SK-N-SH (cell line): ENCODE measurements around the gene KAT6B. TPM values are rescaled to one million over a fixed set of nuclear protein-coding genes. Genes with fewer than 3 reads are reported as not detected.

ENCODE experiments used
- CTCF ChIA-PET: fragments of 300-600, 350-600 bp; formaldehyde crosslinking; extraction: SDS; loops from one replicate; lab custom pipeline; 2021; lab: Yijun Ruan, JAX
- POLR2A ChIA-PET: fragments of 350-600 bp; sonication (Branson Sonifier 250); formaldehyde crosslinking; extraction: SDS; loops from one replicate; lab custom pipeline; 2020; ENCODE audit warnings: antibody characterized with exemption, inconsistent platforms; lab: Yijun Ruan, JAX
- DNase-seq: peaks from one replicate; pipeline ENCODE4 v3.0.0; 2012
- H2AFZ ChIP-seq: fragments of 200-600 bp; sonication (generic); 2 replicates; pipeline ENCODE4 v1.8.1; 2016; ENCODE audit warnings: antibody characterized with exemption, mild to moderate bottlenecking, low read depth
- H3F3A ChIP-seq: fragments of 200-600 bp; sonication (generic); replicated peaks from 2 replicates; pipeline ENCODE3; 2016; ENCODE audit warnings: antibody characterized with exemption, mild to moderate bottlenecking; ENCODE audit not compliant: insufficient read depth
- H3K27ac ChIP-seq, 2 experiments: fragments of 200-500 bp in 1 of 2; fragments of 200-600 bp in 1 of 2; sonication (Bioruptor generic) in 1 of 2; sonication (generic), shearing (Covaris generic) in 1 of 2; 2 replicates each; pipeline versions ENCODE4 v1.5.1 to v1.6.1; 2014 to 2016; ENCODE audit warnings: low read depth in 2 of 2, inconsistent platforms in 1 of 2, low read length in 1 of 2, mild to moderate bottlenecking in 1 of 2, mixed read lengths in 1 of 2
- H3K27me3 ChIP-seq: fragments of 200-600 bp; sonication (generic), shearing (Covaris generic); 2 replicates; pipeline ENCODE4 v1.6.1; 2016; ENCODE audit warnings: mixed run types; ENCODE audit not compliant: insufficient read depth
- H3K36me3 ChIP-seq, 2 experiments: fragments of 200-500 bp in 1 of 2; fragments of 200-600 bp in 1 of 2; sonication (Bioruptor generic) in 1 of 2; sonication (generic) in 1 of 2; replicated peaks in 1 of 2; 2 replicates each; pipeline versions ENCODE3 to v1.5.1; 2014 to 2016; ENCODE audit warnings: low read length in 1 of 2, mild to moderate bottlenecking in 1 of 2; ENCODE audit not compliant: insufficient read depth in 2 of 2, control insufficient read depth in 1 of 2
- H3K4me1 ChIP-seq, 2 experiments: fragments of 200-500 bp in 1 of 2; fragments of 200-600 bp in 1 of 2; sonication (Bioruptor generic) in 1 of 2; sonication (generic), shearing (Covaris generic) in 1 of 2; 2 replicates each; pipeline versions ENCODE4 v1.5.1 to v1.6.1; 2014 to 2016; ENCODE audit warnings: low read depth in 1 of 2, low read length in 1 of 2, mixed run types in 1 of 2; ENCODE audit not compliant: insufficient read depth in 2 of 2, control insufficient read depth in 1 of 2
- H3K4me2 ChIP-seq: fragments of 200-600 bp; sonication (generic), shearing (Covaris generic); 2 replicates; pipeline ENCODE4 v1.6.1; 2017; ENCODE audit warnings: mixed run types
- H3K4me3 ChIP-seq, 2 experiments: fragments of 200-500 bp in 1 of 2; fragments of 200-600 bp in 1 of 2; sonication (Bioruptor generic) in 1 of 2; sonication (generic), shearing (Covaris generic) in 1 of 2; 2 replicates each; pipeline versions ENCODE4 v1.5.1 to v1.8.1; 2014 to 2016; ENCODE audit warnings: low read depth in 2 of 2, inconsistent platforms in 1 of 2, low read length in 1 of 2, mild to moderate bottlenecking in 1 of 2, mixed read lengths in 1 of 2, moderate library complexity in 1 of 2
- H3K79me2 ChIP-seq: fragments of 200-600 bp; sonication (generic); 2 replicates; pipeline ENCODE4 v1.8.1; 2017; ENCODE audit warnings: mild to moderate bottlenecking; ENCODE audit not compliant: insufficient read depth
- H3K9ac ChIP-seq: fragments of 200-600 bp; sonication (generic); 2 replicates; pipeline ENCODE4 v1.6.1; 2017; ENCODE audit warnings: mixed run types
- H3K9me2 ChIP-seq: fragments of 200-600 bp; sonication (generic); 2 replicates; pipeline ENCODE4 v1.6.1; 2017; ENCODE audit warnings: mixed run types
- H3K9me3 ChIP-seq: fragments of 200-600 bp; sonication (generic); 2 replicates; pipeline ENCODE4 v1.6.1; 2017; ENCODE audit warnings: mixed run types, mild to moderate bottlenecking, moderate library complexity
- H4K20me1 ChIP-seq: fragments of 200-600 bp; sonication (generic); 2 replicates; pipeline ENCODE4 v1.6.1; 2017; ENCODE audit warnings: mild to moderate bottlenecking, mixed run types; ENCODE audit not compliant: insufficient read depth
- CHD2 ChIP-seq: fragments of 150-350 bp; IDR thresholded peaks from 2 replicates; pipeline ENCODE4 v1.6.1; 2018; ENCODE audit warnings: low read length; ENCODE audit not compliant: partially characterized antibody
- CTCF ChIP-seq: fragments of 200-600 bp; sonication (generic); IDR thresholded peaks from 2 replicates; pipeline ENCODE4 v1.6.1; 2017; ENCODE audit warnings: antibody characterized with exemption, mild to moderate bottlenecking, moderate library complexity
- ELF1 ChIP-seq: IDR thresholded peaks from 2 replicates; pipeline ENCODE4 v1.4.0; 2012
- EP300 ChIP-seq, 2 experiments: IDR thresholded peaks; 2 replicates each; pipeline versions ENCODE4 v1.4.0 to v1.6.1; 2012; ENCODE audit warnings: borderline replicate concordance in 1 of 2, low read depth in 1 of 2, low read length in 1 of 2
- EZH2phosphoT487 ChIP-seq: fragments of 200-600 bp; sonication (generic); IDR thresholded peaks from 2 replicates; pipeline ENCODE4 v1.6.1; 2017; ENCODE audit warnings: low read depth, mixed run types, mild to moderate bottlenecking, antibody characterized with exemption, moderate library complexity, borderline replicate concordance
- FOXM1 ChIP-seq: IDR thresholded peaks from 2 replicates; pipeline ENCODE4 v1.4.0; 2012; ENCODE audit warnings: low read depth, mild to moderate bottlenecking
- JUND ChIP-seq: IDR thresholded peaks from 2 replicates; pipeline ENCODE4 v1.4.0; 2012
- MAX ChIP-seq: IDR thresholded peaks from 2 replicates; pipeline ENCODE4 v1.4.0; 2012; ENCODE audit warnings: low read depth
- MEF2A ChIP-seq: IDR thresholded peaks from 2 replicates; pipeline ENCODE4 v1.4.0; 2012; ENCODE audit warnings: low read depth, borderline replicate concordance
- MXI1 ChIP-seq: IDR thresholded peaks from 2 replicates; pipeline ENCODE4 v1.6.1; 2012; ENCODE audit warnings: mild to moderate bottlenecking, low read depth, low read length, improper control_type of control experiment
- NFIC ChIP-seq: IDR thresholded peaks from 2 replicates; pipeline ENCODE4 v1.4.0; 2012; ENCODE audit warnings: borderline replicate concordance
- PBX3 ChIP-seq: IDR thresholded peaks from 2 replicates; pipeline ENCODE4; 2012
- REST ChIP-seq: IDR thresholded peaks from 2 replicates; pipeline ENCODE4 v1.6.1; 2012; ENCODE audit warnings: mild to moderate bottlenecking, low read depth, low read length, moderate library complexity
- RFX5 ChIP-seq: IDR thresholded peaks from 2 replicates; pipeline ENCODE4 v1.6.1; 2012; ENCODE audit warnings: mild to moderate bottlenecking, improper control_type of control experiment, low read length
- RXRA ChIP-seq: IDR thresholded peaks from 2 replicates; pipeline ENCODE4 v1.4.0; 2012; ENCODE audit warnings: low read depth, mild to moderate bottlenecking, borderline replicate concordance
- SIN3A ChIP-seq: IDR thresholded peaks from 2 replicates; pipeline ENCODE4 v1.6.1; 2012; ENCODE audit warnings: low read depth, mild to moderate bottlenecking, low read length, moderate library complexity, borderline replicate concordance
- TEAD4 ChIP-seq: IDR thresholded peaks from 2 replicates; pipeline ENCODE4 v1.4.0; 2012; ENCODE audit warnings: mild to moderate bottlenecking, borderline replicate concordance; ENCODE audit not compliant: insufficient read depth
- YY1 ChIP-seq: IDR thresholded peaks from 2 replicates; pipeline ENCODE4 v1.4.0; 2012; ENCODE audit warnings: low read depth, mild to moderate bottlenecking
- WGBS: methylation state at CpG from one replicate; pipeline ENCODE4 v1.1.6; 2017; ENCODE audit warnings: low lambda C conversion rate; 5-methylcytosine and 5-hydroxymethylcytosine counted together
- polyA plus RNA-seq, 3 experiments: library from polyadenylated mRNA; depleted of rRNA; stranded (reverse); fragments of >200 nt; gene quantifications; 2 replicates each; pipeline ENCODE4 v1.2.3, GENCODE V29; 2012

The KAT6B gene
- polyA plus RNA-seq, 1 of the 3 experiments (the other 2 are of a cell fraction): 4.3 TPM

GRCh38 chr10:74992068-74992467 lies 165.7 kb downstream of the KAT6B start:
- no peak overlapping the region for H2AFZ ChIP-seq
- CTCF ChIA-PET: interaction anchor here (1.0 to 1.9 kb wide), 3 partner anchors 9 to 108 kb away, joined by 4 to 5 read pairs (median 4); no protein-coding TSS in a partner anchor

More at GRCh38 chr10:74992068-74992467, 165.7 kb downstream of the KAT6B start:
- Histone ChIP-seq H3K9me2 (no peaks in the 10 kb centered on the region), H3F3A (no peaks in the 10 kb centered on the region), H3K36me3 (peaks cover 31 to 40% of the 10 kb centered on the region in 2 experiments), H4K20me1 (no peaks in the 10 kb centered on the region), H3K79me2 (no peaks in the 10 kb centered on the region), H3K4me1 (peaks cover 6 to 8% of the 10 kb centered on the region in 2 experiments; a peak in 3 of 4 replicates), H3K9ac (no peak overlapping the region), H3K9me3 (no peaks in the 10 kb centered on the region), H3K4me3 (no peak overlapping the region), H3K4me2 (no peak overlapping the region), H3K27me3 (no peaks in the 10 kb centered on the region), H3K27ac (no peak overlapping the region)
- DNase-seq: no peak
- POLR2A ChIA-PET: no interaction called here
- 100% methylated on average over 3 of the region's 3 CpGs for WGBS
- no peak for TF ChIP-seq CHD2
- no peak for TF ChIP-seq TEAD4
- TF ChIP-seq EP300 (IDR thresholded peaks at IDR 0.05; ENCODE audit: borderline replicate concordance in 1 of 2, low read depth in 1 of 2, low read length in 1 of 2): no peak
- no peak for TF ChIP-seq ELF1
- no peak for TF ChIP-seq NFIC
- TF ChIP-seq REST: no peak
- no peak for TF ChIP-seq MXI1
- TF ChIP-seq FOXM1: no peak
- no peak for TF ChIP-seq YY1
- TF ChIP-seq RXRA: no peak
- TF ChIP-seq JUND: no peak
- no peak for TF ChIP-seq SIN3A
- TF ChIP-seq RFX5: no peak
- no peak for TF ChIP-seq CTCF
- TF ChIP-seq MEF2A: no peak
- no peak for TF ChIP-seq PBX3
- TF ChIP-seq EZH2phosphoT487: no peak
- TF ChIP-seq MAX: no peak
